HG03135 (cell line): Measurements from ENCODE around the gene GPR42.
"Not testable (repeated sequence)": the region's sequence is repeated elsewhere in the genome, so short reads cannot be mapped to it uniquely, and the experiment has no call there.

Source experiments
- ATAC-seq: cut with Tn5 transposase; IDR thresholded peaks from one replicate; pipeline ENCODE4 v1.9.1; 2021; ENCODE audit warnings: mild to moderate bottlenecking, moderate library complexity; ENCODE audit not compliant: unreplicated experiment

Gene GPR42

DNA sequence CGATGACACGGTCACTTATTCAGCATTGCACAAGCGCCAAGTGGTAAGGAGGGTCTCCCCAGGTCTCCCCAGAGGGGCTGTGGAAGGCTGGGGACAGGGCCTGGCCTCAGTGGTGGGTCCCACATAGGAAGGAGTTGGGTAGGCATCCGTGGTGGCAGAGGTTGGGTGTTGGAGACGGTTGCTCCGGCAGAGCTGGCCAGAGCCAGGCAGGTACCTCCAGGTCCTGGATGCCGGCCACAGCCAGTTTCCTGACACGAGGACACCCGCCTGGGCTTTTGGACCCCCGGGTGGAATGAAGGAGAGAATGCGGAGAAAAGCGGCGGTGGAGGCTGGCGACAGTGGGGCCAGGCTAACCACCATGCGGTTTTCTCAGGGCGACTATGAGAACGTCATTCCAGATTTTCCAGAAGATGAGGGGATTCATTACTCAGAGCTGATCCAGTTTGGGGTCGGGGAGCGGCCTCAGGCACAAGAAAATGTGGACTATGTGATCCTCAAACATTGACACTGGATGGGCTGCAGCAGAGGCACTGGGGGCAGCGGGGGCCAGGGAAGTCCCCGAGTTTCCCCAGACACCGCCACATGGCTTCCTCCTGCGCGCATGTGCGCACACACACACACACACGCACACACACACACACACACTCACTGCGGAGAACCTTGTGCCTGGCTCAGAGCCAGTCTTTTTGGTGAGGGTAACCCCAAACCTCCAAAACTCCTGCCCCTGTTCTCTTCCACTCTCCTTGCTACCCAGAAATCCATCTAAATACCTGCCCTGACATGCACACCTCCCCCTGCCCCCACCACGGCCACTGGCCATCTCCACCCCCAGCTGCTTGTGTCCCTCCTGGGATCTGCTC, 24.4 kb upstream of the GPR42 start:
- ATAC-seq: no peak

DNA sequence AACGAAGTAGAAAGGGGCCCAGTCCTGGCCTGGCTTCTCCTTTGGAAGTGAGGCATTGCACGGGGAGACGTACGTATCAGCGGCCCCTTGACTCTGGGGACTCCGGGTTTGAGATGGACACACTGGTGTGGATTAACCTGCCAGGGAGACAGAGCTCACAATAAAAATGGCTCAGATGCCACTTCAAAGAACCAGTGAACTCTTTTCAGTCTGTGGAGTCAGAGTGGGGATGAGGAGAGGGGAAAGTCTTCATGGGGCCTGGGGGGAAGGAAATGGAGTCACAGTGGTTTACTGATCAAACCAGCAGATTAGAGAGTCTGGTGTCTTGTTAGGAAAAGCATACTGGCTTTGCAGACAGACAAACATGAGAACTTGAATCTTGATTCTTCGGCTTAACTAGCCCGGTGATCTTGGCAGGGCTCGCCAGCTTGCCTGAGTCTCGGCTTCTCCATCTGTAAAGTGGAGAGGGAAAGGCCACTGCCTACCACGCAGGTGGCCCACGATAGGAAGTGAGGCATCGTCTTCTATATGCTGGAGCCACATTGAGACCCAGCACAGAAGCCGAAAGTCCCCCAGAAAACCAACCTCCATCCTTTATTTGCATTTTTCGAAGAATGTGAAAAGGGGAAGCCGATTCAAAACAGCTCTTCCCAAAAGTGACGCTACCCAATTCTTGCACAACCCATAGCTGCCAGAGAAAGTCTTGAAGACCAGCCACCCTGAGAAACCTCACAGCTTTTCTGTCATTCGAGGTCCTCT, 23.5 kb upstream of the GPR42 start, which contains the start of gene FFAR1:
Gene FFAR1 (plus strand): TSS at position 732 of the 759 bp plus-strand sequence. CDS start 3,650 bp downstream, outside the sequence.
- ATAC-seq: peak; percentile 48

- ATAC-seq: no peak
Observed at GRCh38 chr19:35347930-35348298, 23.0 kb upstream of the GPR42 start.

GRCh38 chr19:35348911-35349611, 21.8 kb upstream of the GPR42 start:
- no peak for ATAC-seq

- no peak for ATAC-seq
Observed at GRCh38 chr19:35349614-35350521, 21.0 kb upstream of the GPR42 start.

DNA sequence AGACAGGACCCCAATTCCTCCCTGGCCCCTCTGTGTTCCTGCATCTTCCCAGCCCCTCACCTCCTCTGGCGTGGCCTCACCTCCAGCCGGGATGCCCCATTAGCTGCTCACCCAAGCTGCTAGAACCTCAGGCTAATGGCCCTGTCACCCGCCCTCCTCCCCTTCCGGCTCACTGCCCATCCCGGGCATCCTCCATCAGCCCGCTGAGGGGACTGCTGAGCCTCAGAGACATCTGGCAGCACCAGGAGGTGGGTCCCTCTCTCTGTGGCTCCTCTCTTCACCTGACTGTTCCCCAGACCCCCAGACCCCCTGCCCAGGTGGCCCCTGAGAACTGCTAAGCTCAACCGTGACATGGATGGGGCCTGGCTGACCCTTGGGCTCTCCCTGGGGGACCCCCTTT, 20.3 kb upstream of the GPR42 start:
- ATAC-seq: no peak

- ATAC-seq: no peak
Observed at GRCh38 chr19:35351411-35352176, 19.3 kb upstream of the GPR42 start.

- no peak for ATAC-seq
Observed at GRCh38 chr19:35352177-35352447, 18.8 kb upstream of the GPR42 start.

DNA sequence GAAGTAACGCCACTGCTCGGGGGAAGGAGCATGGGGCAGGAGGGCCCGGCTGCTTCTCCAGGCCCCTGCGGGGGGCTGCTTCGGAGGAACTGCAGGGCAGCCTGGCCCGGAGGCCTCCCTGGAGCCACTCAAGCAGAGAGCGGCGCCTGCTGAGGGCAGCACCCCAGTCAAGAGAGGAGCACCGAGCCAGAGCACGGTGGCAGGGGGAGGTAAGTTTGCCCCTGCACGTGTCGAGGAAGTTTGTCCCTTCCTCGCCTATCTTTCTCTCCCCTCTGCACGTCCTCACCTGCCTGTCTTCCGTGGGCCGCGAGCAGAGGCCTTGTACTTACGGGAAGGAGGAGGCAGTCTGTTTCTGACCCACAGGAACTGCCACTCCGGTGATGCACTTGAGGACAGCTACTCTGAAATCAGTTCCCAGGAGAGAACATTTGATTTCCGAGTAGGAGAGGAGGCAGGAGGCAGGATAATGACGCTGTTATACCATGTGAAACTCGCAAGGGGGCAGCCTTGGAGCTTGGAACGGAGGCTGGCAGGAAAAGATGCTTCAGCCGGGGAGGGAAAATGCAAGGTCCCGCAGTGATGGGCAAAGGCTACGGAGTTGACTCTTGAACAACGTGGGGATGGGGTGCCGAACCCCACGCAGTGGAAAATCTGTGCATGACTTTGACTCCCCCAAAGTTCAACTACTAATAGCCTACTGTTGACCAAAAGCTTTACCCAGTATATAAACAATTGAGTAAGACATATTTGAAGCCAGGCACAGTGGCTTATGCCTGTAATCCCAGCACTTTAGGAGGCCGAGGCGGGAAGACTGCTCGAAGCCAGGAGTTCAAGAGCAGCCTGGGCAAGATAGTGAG, 18.2 kb upstream of the GPR42 start:
- no peak for ATAC-seq

GRCh38 chr19:35353635-35354034, 17.2 kb upstream of the GPR42 start:
- no peak for ATAC-seq

DNA sequence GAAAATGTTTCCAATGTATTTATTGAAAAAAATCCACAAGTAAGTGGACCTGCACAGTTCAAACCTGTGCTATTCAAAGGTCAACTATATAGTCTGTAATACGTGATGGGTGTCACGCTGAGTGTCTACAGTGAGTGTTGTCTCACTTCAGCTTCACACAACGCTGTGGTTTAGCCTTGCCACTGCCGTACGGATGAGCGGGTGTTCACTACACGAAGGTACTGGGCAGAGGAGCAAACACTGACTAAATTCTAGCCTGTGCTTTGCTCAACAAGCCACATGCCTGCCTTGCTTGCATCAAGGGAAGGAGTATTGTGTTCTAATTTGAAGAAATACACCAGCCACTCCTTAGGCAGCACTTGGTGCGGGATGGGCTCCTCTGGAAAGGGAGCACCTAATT, 16.0 kb upstream of the GPR42 start:
- no peak for ATAC-seq

GRCh38 chr19:35355791-35356460, 14.9 kb upstream of the GPR42 start:
- no peak for ATAC-seq

- ATAC-seq: no peak
Observed at GRCh38 chr19:35357867-35358573, 12.8 kb upstream of the GPR42 start, which contains the start of gene FFAR3. TSS of gene FFAR3 (plus strand) at chr19:35358460. CDS start at chr19:35358891, 431 bp downstream.

- ATAC-seq: not testable (repeated sequence)
Observed at GRCh38 chr19:35358834-35359233, 12.0 kb upstream of the GPR42 start.

GRCh38 chr19:35359395-35359794, 11.5 kb upstream of the GPR42 start:
- ATAC-seq: not testable (repeated sequence)

DNA sequence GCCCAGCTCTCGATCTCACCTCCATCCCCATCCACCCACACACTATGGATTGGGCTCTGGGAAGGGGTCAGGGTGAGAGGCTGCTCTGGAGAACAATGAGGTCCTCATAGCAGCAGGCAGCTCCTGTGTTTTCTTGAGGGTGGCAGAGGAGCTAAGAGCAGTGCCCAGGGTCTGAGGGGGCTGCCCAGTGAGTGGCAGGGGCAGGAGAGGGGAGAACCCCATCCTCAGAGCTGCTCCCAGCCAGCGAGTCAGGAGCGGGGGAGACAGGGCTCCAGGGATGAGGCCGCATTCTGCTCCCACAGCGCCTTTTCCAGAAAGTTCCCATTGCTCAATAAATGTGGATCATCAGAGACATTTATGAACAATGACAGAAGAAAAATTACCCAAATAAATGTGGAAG, 10.8 kb upstream of the GPR42 start:
- not testable (repeated sequence) for ATAC-seq

GRCh38 chr19:35360880-35361420, 9.9 kb upstream of the GPR42 start:
- no peak for ATAC-seq
